ENCODE data around the gene FLT4.

The FLT4 gene

DNA sequence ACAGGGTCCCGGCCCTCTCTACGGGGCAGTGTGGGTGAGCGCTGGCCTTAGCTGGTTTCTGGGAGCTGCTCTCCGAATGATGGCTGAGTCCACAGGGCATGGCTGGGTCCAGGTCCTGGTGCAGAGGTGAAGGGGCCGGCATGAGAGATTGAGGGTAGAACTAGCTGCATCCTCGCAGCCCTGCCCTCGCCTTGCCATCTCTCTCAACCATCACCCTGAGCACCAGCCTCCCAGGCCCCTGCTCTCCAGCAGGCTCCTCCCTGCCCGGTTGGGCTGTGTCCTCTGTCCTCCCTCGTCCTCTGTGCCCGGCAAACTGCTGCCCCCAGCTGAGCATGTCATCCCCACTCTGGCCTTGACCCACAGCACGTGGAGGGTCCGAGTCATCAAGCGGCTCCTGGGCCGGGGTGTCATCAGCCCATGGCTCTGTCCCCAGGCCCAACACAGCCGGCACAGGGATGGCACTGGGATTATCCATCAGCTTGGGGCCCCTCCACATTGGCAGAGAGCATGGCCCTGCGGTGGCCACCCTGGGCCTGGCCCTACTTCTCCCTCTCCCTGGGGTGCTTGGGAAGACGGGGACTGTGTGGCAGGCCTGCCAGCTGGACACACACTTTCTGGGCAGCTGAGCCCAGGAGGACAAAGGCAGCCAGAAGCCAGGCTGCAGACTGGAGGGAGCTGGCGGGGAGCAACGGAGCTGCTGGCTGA, 8.4 kb downstream of the FLT4 start:
- no peak for DNase-seq

DNA sequence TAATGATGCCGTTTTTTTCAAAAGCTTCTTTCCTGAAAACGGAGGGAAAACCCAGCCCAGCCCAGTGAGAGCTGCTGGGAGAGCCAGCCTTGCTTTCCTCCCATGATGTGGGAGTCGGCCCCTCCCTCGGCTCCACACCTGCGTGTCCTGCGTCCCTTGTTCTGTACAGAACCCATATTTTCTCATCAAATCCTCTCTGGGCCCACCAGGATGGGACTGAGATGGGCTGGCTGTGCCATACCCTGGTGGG, 8.9 kb downstream of the FLT4 start:
- DNase-seq = no peak

DNA sequence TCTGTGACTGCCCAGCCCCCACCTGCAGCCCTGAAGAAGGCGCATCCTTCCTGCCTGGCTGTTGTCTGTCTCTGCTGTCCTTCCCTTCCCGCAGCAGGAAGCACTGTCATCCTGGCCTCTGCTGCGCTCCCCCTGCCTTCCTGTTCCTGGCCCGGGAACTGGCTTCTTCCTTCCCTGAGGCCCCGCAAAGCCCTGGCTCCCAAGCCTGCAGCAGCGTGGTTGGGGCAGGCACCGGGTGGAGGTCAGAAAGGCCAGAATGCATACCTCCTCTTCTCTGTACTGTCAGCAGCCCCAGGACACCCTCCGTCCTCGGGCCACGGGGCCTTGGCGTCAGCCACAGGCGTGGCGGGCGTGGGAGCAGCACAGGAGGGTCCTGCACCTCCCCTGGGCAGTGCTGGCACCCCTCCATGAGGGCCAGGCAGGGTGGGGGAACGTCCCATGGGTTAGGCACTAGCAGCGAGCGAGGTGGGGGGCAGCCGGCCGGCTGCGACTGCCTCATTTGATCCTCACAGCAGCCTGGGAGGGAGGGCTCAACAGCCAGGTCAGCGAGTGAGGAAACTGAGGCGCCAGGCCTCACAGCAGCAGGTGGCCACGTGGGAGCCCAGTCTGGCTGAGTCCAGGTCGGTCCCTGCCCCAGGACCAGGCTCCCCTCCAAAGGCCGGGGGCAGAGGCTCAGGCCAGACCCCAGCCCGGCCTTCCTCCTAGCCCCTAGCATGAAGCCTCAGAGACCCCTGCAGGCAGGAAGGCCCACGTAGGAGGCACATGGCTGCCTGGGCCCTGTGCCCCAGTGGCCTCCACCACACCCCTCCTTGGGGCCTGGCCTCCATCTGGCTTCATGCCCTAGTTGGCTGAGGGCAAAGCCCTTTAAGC, 9.4 kb downstream of the FLT4 start:
- DNase-seq = no peak

DNA sequence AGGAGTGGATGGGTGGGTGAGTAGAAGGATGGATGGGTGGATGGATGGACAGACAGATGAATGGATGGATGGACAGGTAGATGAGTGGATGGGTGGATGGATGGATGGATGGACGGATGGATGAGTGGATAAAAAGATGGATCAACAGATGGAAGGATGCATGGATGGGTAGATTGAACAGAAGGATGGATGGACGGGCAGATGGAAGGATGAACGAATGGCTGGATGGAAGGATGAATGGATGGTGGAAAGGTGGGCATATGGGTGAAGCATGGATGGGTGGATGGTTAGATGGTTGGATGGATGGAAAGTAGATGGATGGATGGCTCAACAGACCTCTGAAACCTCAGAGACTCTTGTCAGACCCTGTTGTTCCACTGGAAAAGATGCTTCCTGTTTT, 10.1 kb downstream of the FLT4 start:
- DNase-seq = no peak

DNA sequence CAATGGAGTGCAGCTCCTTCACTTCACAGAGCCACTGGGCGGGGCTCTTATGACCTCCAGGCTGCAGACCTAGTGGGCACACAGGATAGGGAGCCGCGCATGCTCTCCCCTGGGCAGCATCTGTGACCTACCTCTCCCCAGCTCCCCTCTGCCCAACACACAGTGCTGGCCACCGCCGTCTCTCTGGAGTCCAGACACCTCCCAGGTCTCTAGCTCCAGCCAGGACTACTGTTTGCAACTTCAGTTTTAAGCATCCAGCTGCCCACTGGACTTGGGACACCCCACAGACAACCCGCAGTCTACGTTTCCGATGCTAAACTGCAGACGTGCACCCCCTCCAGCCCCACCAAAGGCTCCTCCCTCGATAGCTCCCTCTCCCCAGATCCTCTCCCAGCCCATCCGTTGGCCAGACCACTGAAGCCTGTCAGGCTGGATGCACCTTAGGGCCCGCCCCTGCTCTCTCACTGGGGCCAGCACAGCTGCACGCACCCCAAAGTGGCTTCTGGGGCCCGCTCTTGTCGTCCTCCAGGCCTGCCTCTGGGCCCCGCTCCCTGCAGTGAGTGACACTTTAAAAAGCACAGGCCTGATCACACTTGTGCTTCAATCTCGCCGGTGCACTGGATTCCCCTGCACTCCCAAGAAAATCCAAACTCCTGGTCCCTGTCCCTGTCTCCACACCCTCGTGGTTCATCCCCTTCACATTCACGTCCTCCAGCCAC, 11.3 kb downstream of the FLT4 start:
- no peak for DNase-seq

DNA sequence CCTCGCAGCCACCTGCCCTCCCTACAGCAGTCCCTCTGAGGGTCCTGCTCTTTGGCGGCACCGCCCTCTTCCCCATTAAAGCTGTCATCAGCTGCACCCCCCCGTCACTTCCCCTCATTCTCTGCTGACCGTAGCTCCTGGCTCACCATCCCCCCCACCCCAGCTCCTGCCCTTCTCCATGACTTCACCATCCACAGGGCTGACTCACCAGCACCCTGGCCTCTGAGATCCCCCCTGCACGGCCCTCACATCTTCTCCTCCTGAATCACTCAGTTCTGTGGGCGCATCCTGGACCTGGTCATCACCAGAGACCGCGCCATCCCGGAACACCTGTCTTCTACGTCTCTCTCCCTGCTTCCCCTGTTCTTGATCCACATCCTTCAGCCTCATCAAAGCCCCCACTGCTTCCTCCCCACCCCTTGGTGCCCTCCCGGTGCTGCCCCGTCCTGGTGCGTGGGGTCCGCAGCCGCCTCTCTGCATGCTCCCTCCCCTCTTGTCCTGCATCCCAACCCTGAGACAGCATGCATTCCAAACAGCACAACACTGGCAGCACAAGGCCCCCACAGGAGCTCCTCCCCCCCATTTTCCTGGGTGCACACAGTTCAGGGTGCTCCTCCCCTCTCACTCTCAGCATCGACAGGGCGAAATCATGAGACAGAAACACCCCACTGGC, 12.9 kb downstream of the FLT4 start:
- DNase-seq = no peak

DNA sequence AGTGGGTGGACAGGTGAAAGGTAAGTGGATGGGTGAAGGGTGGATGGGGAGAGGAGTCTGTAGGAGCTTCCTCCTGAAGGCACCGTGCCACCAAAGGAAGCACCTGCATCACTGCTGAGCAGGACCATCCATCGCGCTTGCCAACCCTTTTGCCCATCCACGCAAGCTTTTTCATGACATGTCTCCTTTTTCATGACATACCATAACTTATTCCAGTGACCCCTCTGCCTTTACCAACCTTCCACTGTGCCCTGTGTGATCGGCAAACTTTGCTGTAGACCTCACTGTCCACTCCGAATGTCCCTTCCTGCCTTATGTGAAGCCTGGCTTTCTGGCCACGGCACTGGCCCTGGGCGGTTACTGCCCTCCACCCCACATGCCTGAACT, 13.4 kb downstream of the FLT4 start:
- DNase-seq = no peak

DNA sequence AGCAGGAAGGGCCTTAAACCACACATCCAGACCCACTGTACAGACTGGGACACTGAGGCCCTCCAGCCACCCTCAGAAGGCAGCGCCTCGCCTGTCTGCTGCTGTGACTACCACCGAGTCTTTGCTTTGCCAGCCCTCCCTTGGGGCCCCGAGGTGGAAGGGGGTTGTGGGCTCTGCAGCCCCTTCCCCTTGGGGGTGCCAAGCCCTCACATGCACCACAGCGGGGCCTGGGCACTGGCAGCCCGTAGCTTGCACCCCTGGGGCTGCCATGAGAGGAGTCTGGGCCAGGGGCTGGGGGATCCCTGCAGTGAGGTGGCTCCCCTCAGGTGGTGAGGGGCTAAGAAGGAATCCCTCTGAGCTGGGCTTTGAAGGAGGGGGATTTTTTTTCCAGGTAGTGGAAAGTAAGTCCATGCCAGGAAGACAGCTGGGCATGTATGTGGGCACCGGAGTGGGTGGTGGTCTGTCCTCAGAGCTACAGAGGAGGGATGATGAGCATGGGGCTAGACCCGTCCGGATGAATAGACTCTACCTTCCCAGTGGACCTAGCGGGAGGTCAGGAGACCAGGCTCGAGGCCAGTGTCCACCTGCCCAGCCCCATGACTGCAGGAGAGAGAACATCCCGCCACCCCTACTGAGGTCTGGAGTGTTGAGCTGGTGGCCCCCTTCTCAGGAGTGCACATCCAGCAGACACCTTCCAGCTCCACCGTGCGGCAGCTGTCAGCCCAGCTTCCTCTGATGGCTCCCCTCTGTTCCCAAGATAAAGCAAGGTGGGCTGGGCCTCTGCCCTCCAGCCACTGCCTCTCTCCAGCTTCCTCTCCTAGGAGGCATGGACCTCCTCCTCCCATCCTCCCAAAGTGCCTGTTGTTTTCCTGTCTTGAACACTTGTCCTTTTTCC, 15.9 kb downstream of the FLT4 start:
- no peak for DNase-seq

DNA sequence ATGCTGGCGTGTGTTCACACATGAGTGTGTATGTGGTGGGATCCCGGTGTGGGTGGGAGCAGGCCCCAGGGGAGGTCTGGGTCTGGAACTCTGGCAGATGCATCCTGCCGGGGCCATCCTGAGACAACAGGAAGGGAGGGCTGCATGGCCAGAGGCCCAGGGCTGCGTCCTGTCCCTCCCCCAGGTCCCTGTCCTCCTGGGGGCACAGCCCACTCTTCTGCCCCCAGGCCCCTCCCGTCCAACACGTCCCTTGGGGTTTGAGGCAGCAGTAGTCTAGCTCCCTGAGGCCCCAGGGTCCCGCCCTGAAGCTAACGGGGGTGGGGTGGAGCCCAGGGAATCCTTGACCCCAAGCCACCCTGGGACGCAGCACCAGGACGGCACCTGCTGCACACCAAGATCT, 16.6 kb downstream of the FLT4 start:
- DNase-seq = no peak

DNA sequence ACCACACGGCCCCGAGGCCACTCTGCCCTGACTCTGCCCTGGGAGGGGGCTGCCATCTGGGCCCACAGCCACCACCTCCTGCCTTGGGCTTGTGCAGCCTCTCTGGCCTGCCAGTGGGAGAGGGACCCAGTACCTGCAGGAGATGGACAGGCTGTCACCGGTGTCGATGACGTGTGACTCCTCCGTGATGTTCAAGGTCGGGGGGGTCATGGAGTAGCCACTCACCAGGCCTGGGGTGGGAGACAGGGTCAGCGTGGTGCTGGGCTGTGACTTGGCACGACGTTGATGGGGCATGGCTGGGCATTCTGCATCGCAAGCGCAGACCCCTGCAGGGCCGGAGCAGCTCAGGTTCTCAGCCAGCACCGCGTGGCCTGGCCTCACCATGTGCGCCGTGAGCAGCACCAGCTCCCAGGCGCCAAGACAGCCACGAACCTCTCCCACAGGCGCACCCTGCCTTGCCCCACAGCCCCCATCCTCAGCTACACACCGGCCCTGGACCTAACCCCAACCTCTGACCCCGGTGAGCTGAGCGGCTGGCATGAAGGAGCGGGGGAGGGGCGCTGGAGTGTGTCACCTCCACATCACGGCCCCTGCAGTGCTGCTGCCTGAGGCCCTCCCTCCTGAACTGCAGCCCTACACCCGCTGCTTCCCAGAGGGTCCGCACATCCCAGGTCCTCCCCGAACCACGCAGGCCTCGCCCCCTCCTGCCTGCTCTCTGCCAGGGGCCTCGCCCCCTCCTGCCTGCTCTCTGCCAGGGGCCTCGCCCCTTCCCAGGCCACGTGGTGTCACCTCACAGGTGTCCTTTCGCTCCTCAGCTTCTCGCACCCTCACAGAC, 17.6 kb downstream of the FLT4 start:
- peak; percentile 51 for DNase-seq

DNA sequence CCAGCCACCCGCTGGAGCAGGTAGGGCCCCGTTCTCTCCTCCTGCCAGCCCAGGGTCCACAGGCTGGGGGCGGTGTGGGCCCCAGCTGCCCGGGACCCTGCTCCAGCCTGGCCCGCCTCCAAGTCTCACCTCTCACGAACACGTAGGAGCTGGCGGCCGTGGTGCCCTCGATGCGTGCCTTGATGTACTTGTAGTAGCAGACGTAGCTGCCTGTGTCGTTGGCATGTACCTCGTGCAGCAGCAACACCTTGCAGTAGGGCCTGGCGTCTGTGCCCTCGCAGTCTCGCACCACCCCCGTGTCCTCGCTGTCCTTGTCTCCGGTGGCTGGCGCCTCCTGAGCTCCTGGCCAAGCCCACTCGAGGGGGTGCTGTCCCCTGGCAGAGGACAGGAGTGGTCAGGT, 19.0 kb downstream of the FLT4 start:
- no peak for DNase-seq

DNA sequence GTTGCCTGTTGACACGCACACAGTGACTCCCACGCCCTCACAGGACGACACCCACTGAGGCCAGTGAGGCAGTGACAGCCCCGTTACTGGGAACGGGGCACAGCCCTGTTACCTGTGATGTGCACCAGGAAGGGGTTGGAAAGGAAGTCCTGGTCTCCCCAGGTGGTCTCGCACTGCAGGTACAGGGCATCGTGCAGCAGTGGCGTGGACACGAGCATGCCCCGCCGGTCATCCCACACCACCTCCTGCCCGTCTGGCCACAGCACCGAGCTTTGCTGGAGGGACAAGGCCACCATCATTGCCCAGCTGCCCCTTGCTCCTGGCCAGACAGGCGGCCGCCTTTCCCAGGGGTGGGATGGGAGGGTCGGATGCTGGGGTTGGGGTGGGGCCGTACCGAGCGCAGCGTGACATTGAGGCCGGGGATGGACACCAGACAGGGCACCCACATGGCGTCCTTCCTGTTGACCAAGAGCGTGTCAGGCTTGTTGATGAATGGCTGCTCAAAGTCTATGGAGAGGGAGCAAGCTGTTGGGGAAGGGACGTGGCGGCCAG, 19.5 kb downstream of the FLT4 start:
- DNase-seq = no peak

DNA sequence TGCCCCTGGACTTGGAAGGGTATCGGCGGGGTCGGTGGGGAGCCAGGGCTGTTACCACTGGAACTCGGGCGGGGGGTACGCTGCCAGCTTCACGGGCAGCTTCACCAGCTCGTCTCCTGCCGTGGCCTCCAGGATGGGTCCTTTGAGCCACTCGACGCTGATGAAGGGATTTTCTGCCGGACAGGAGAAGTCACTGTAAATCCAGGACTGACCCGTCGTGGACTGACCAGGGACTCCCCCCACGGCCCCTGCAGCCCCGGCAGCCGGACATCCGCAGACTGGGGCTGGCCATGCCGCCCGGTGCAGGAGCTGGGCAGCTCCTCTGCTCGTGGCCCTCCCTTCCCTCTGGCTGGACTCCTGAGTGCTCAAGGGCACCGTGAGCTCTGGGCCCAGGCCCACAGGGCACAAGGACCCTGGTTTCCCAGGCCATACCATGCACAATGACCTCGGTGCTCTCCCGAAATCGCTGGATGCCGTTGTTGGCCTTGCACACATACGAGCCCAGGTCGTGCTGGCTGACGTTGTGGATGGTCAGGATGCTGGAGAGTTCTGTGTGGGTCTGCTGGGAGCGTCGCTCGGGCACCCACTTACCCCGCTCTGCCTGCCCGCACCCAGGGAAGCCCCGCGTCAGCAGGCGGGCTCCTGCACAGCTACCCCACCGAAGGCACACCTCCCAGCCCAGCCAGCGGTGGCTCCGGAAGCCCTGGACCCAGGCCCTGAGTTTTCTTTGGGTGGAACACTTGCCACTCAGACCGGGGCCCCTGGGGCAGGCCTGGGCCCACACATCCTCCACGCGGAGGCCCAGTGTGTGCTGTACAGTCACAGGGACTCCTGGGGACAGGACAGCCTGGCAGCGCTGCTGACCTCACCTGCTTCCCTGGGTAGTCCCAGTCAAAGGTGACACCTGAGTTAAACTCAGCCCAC, 20.3 kb downstream of the FLT4 start:
- no peak for DNase-seq

DNA sequence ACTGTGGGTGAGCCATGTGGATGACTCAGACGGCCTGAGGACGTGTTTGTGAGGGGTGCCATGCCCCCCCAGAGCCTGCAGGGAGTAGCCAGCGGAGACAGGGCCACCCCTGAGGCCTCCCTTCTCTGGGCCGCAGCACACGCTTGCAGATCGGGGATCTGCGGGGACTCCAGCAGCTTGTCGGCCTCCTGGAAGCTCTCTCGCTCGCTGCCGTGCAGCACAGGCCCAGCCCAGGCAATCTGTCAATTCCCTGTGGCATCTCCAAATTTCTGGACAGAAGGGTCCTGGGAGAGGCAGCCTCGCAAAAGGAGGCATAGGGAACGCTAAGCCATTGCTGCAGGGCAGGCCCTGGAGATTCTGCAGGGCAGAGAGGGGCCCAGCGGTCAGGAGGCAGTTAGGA, 21.2 kb downstream of the FLT4 start:
- DNase-seq = no peak

DNA sequence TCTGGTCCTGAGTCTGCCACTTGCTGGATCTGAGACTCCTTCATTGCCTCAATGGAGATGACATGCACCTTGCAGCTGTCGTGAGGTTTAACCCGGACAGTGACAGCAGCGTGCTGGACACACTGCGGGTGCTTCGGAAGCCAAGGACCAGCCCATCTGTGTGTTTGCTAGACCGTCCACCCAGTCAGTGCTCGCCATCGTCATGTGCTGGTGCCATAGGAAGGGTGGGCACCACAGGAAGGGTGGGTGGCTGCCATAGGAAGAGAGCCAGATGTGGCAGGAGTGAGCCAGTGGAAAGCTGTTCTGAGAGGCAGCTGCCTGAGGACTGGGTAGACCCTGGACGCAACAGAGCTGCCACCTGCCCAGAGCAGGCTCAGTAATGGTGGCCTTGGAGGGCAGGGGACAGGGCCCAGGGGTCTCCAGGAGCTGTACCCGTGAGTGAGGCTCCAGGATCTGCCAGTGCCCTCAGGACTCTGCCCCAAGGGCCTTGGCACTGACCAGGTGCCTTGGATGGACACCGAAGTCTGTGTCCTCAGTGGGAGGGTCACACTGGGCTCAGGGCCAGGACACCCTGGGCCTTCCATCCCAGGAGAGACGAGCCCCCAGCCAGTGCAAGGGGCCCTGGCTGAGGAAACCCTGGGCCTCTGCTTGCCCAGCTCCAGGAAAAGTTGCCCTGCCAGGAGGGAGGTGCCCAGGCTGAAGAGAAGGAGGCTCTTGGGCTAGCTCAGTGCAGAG, 21.8 kb downstream of the FLT4 start:
- no peak for DNase-seq

DNA sequence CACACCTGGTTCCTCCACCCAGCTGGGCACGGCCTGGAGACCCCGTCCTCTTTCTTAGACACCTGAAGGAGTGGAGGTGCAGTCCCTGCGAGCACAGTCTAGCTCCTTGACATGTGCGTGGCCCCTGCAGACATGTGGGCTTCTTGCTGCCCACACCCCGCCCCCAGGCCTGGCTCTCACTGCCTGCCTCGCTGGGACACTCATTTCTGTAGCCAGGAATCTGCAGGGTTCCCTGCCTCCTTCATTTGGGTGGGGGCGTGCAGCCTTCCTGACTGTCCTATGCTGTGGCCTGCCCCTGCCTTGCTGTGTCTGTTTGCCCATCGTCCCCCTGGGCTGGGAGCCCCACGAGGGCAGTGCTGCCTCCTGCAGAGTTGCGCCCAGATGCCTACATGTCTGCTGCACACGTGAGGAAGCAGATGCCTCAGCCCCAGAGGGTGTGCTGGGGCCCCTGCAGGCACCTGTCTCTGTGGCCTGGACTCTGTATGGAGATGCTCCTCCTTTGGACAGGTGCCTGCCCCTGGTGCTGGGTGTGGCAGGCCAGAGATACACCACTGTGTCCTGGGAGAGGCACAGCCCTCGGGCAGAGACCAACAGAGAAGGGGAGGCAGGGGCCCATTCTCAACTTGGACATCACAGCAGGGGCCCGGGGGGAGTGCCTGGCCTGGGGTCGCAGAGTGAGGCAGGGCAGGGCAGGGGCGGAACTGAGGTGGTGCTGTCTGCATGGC, 22.6 kb downstream of the FLT4 start:
- no peak for DNase-seq

DNA sequence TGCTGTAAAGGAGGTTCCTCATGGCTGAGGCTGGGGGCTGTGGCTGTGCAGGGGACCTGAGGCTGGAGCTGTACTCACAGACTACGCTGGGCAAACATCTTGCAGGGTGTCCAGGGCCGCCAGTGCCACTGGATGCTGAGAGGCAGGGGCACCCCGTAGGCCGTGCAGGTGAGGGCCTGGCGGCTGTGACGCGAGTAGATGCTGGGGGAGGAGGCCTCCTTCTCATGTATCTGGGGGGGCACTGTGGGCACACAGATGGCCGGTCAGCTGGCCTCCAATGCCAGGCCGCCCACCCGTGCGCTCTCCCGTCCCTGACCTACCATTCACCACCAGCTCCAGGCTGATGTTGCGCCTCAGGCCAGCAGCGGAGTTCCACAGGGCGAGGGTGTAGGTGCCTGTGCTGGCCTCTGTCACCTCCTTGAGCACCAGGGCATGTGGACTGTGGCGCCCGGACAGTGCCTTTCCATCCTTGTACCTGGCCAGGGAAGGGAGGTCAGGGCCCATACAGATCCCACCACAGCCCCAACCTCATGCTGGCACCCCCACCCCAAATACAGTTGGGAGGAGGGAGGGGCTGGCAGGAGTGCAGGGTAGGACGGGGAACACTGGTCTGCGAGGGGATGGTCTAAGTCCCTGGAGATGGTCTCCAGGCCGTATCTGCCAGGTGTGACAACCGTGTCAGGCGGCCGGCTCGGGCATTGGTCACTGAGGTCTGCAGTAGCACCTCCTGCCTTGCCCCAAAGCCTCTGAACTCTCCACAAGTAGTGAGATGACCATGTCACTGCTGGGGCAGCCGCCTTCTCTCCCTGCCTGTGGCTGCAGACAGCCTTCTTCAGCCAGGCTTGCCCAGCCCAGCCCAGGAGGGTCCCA, 23.4 kb downstream of the FLT4 start:
- DNase-seq = no peak
